ENCODE results near the gene FPGT. TPM values are rescaled to one million over a fixed set of nuclear protein-coding genes. Genes with fewer than 3 reads are reported as not detected.

Gene FPGT
- total and polyA plus RNA-seq, 2 of the 8 experiments (the other 6 are each of a cell fraction or from before 2014, with no cell fraction given) = 1.3 to 4.1 TPM

- TF ChIP-seq CHD7 (IDR thresholded peaks at IDR 0.05; ENCODE audit: insufficient replicate concordance, low read length) (peak; percentile 61), RNF2 (IDR thresholded peaks at IDR 0.05; ENCODE audit: borderline replicate concordance, low read depth, low read length, missing control alignments, poor library complexity, severe bottlenecking) (no peak), FOSL1 (IDR thresholded peaks at IDR 0.05; ENCODE audit: insufficient read depth, low read depth, low read length) (no peak), BRCA1 (IDR thresholded peaks at IDR 0.05; ENCODE audit: low read depth, low read length) (no peak), SIN3A (conservative IDR thresholded peaks at IDR 0.05 in 1 of 2, IDR thresholded peaks at IDR 0.05 in 1 of 2; ENCODE audit: low read depth in 1 of 2, low read length in 2 of 2) (no peak), EGR1 (IDR thresholded peaks at IDR 0.05; ENCODE audit: borderline replicate concordance, low read depth, low read length) (no peak), NANOG (IDR thresholded peaks at IDR 0.05; ENCODE audit: insufficient read depth, low read depth, low read length, poor library complexity, severe bottlenecking) (peak; percentile 99), HDAC2 (IDR thresholded peaks at IDR 0.05; ENCODE audit: borderline replicate concordance in 1 of 2, low read depth in 2 of 2, low read length in 2 of 2) (peak in 1 of 2 experiments; percentile 83; a peak in 1 of 4 replicates)
Observed at GRCh38 chr1:74245168-74245772, 47.2 kb downstream of the FPGT start (continued).

Data from H1 (cell line).